Keratinocyte (primary cell): Measurements from ENCODE around the gene PDXDC1. TPM values are rescaled to one million over a fixed set of nuclear protein-coding genes. Genes with fewer than 3 reads are reported as not detected.
"Not testable (repeated sequence)": the region's sequence is repeated elsewhere in the genome, so short reads cannot be mapped to it uniquely, and the experiment has no call there.

Experiments
- DNase-seq: peaks from one replicate; pipeline ENCODE4 v3.0.0-alpha.2; 2011; ENCODE audit warnings: low read depth, missing footprints, low spot score
- FAIRE-seq: peaks from 2 replicates; lab custom pipeline; 2011; peaks lifted over from hg19 to GRCh38; lab: Jason Lieb, UNC
- H2AFZ ChIP-seq: 2 replicates; pipeline ENCODE4 v1.6.0; 2012; ENCODE audit warnings: low read length, control low read depth, inconsistent platforms; ENCODE audit not compliant: control insufficient read depth
- H3K27ac ChIP-seq: 2 replicates; pipeline ENCODE4 v1.5.1; 2011; ENCODE audit warnings: low read length; ENCODE audit not compliant: control insufficient read depth, insufficient read depth
- H3K27me3 ChIP-seq: 3 replicates; pipeline ENCODE4 v1.6.0; 2011; ENCODE audit warnings: low read length; ENCODE audit not compliant: control insufficient read depth, insufficient read depth; ENCODE audit errors: extremely low read depth
- H3K36me3 ChIP-seq, 2 experiments: 2 replicates in 1 of 2; 3 replicates in 1 of 2; pipeline ENCODE4 v1.5.1; 2011; ENCODE audit warnings: low read length in 2 of 2, mild to moderate bottlenecking in 1 of 2; ENCODE audit not compliant: control insufficient read depth in 2 of 2, insufficient read depth in 2 of 2; ENCODE audit errors: extremely low read depth in 1 of 2
- H3K4me1 ChIP-seq: 3 replicates; pipeline ENCODE4 v1.5.1; 2011; ENCODE audit warnings: low read length; ENCODE audit not compliant: control insufficient read depth, insufficient read depth; ENCODE audit errors: extremely low read depth
- H3K4me2 ChIP-seq: 3 replicates; pipeline ENCODE4 v1.6.0; 2011; ENCODE audit warnings: low read depth, low read length; ENCODE audit not compliant: control insufficient read depth, insufficient read depth; ENCODE audit errors: extremely low read depth
- H3K4me3 ChIP-seq, 3 experiments: fragments of 200-600 bp in 1 of 3; sonication (generic) in 1 of 3; 2 replicates in 2 of 3; 3 replicates in 1 of 3; pipeline ENCODE4 v1.5.1; 2011 to 2016; ENCODE audit warnings: low read length in 3 of 3, mild to moderate bottlenecking in 3 of 3, control low read depth in 2 of 3, inconsistent platforms in 1 of 3, low read depth in 1 of 3, mixed read lengths in 1 of 3, mixed run types in 1 of 3, moderate library complexity in 1 of 3; ENCODE audit not compliant: control insufficient read depth in 2 of 3, insufficient read depth in 2 of 3; ENCODE audit errors: extremely low read depth in 1 of 3
- H3K79me2 ChIP-seq: 2 replicates; pipeline ENCODE4 v1.6.0; 2012; ENCODE audit warnings: low read length; ENCODE audit not compliant: control insufficient read depth, insufficient read depth
- H3K9ac ChIP-seq: 3 replicates; pipeline ENCODE4 v1.6.0; 2011; ENCODE audit warnings: low read length; ENCODE audit not compliant: control insufficient read depth, insufficient read depth; ENCODE audit errors: extremely low read depth
- H3K9me1 ChIP-seq: 3 replicates; pipeline ENCODE4 v1.6.0; 2011; ENCODE audit warnings: low read length; ENCODE audit not compliant: control insufficient read depth, insufficient read depth; ENCODE audit errors: extremely low read depth
- H3K9me3 ChIP-seq: 2 replicates; pipeline ENCODE4 v1.5.1; 2012; ENCODE audit warnings: low read depth, low read length; ENCODE audit not compliant: control insufficient read depth
- H4K20me1 ChIP-seq: 3 replicates; pipeline ENCODE4 v1.6.0; 2011; ENCODE audit warnings: low read length; ENCODE audit not compliant: control insufficient read depth, insufficient read depth; ENCODE audit errors: extremely low read depth
- EZH2 ChIP-seq: IDR thresholded peaks from one replicate; pipeline ENCODE4 v1.6.1; 2012; ENCODE audit warnings: inconsistent platforms, mild to moderate bottlenecking, low read length, moderate library complexity
- dilution Hi-C: fragments of 300-500 bp; cut with MboI; formaldehyde crosslinking; loops from one replicate; pipeline ENCODE4 v1.7.0; 2020; ENCODE audit warnings: low sequenced_read_pairs; ENCODE audit not compliant: extremely low pct_ligation_motif_present
- polyA plus RNA-seq, 5 experiments: library from polyadenylated mRNA; depleted of rRNA in 3 of 5; stranded (reverse) in 3 of 5; stranded (forward) in 1 of 5; unstranded in 1 of 5; fragments of >200 nt; gene quantifications; 1 replicate in 1 of 5; 2 replicates in 3 of 5; 3 replicates in 1 of 5; pipeline versions ENCODE4 v1.2.1 to v1.2.3, GENCODE V29; 2011 to 2012; ENCODE audit warnings: missing spikeins in 2 of 5, low read depth in 1 of 5, low replicate concordance in 1 of 5
- TF ChIP-seq, protein P1 (sequence below), 3 experiments: IDR thresholded peaks in 1 of 3; conservative IDR thresholded peaks in 1 of 3; optimal IDR thresholded peaks in 1 of 3; 2 replicates in 2 of 3; 3 replicates in 1 of 3; pipeline versions ENCODE3 to v1.5.1; 2011; ENCODE audit warnings: low read length in 3 of 3, mild to moderate bottlenecking in 3 of 3, moderate library complexity in 2 of 3, control low read depth in 1 of 3, inconsistent platforms in 1 of 3; ENCODE audit not compliant: insufficient read depth in 2 of 3; ENCODE audit errors: extremely low read depth in 1 of 3

Gene PDXDC1
- polyA plus RNA-seq, 1 donor (not counting 4 experiments of a cell fraction or from before 2014, with no cell fraction given), result 70.7 TPM

GRCh38 chr16:15043344-15043743 is 68.5 kb downstream of the PDXDC1 start:
- Histone ChIP-seq H3K27me3 (no peaks in the 10 kb centered on the region), H3K4me1 (no peaks in the 10 kb centered on the region), H3K27ac (no peak overlapping the region), H3K4me3 (no peak overlapping the region), H3K9ac (no peak overlapping the region), H3K79me2 (peaks cover 3% of the 10 kb centered on the region), H3K9me1 (no peaks in the 10 kb centered on the region), H2AFZ (no peak overlapping the region), H3K9me3 (no peaks in the 10 kb centered on the region), H3K4me2 (no peak overlapping the region), H4K20me1 (no peaks in the 10 kb centered on the region), H3K36me3 (peaks cover 32 to 38% of the 10 kb centered on the region in 2 experiments)
- dilution Hi-C loops, result no loop called here
- FAIRE-seq (no peak), DNase-seq (no peak)
- TF ChIP-seq, protein P1, sequence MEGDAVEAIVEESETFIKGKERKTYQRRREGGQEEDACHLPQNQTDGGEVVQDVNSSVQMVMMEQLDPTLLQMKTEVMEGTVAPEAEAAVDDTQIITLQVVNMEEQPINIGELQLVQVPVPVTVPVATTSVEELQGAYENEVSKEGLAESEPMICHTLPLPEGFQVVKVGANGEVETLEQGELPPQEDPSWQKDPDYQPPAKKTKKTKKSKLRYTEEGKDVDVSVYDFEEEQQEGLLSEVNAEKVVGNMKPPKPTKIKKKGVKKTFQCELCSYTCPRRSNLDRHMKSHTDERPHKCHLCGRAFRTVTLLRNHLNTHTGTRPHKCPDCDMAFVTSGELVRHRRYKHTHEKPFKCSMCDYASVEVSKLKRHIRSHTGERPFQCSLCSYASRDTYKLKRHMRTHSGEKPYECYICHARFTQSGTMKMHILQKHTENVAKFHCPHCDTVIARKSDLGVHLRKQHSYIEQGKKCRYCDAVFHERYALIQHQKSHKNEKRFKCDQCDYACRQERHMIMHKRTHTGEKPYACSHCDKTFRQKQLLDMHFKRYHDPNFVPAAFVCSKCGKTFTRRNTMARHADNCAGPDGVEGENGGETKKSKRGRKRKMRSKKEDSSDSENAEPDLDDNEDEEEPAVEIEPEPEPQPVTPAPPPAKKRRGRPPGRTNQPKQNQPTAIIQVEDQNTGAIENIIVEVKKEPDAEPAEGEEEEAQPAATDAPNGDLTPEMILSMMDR (optimal IDR thresholded peaks at IDR 0.05 in 1 of 3, IDR thresholded peaks at IDR 0.05 in 1 of 3, conservative IDR thresholded peaks at IDR 0.05 in 1 of 3; ENCODE audit: extremely low read depth in 1 of 3, insufficient read depth in 2 of 3, low read length in 3 of 3), result no peak

DNA sequence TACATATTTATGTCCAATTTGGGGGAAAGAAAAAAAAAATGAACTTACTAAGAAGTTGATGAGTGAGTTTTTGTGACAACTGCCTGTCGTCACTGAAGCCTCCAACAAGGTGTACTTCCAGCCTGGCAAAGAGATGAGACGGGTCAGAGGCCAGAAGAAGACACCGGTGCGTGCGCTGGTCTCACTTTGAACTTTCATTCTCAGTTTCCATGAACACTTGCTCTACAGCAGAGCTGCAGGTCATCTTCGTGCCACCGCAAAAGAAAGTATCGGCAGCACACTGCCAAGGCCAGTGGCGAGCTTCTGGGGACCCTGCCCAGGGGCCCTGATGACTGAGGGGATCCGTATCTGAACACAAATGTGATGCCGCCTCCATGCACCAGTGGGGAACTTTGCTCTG is 69.5 kb downstream of the PDXDC1 start:
- H3K9me1 ChIP-seq, result no peaks in the 10 kb centered on the region
- peaks cover 26 to 34% of the 10 kb centered on the region in 2 experiments for H3K36me3 ChIP-seq
- H3K4me1 ChIP-seq, result no peaks in the 10 kb centered on the region
- no peak overlapping the region for H2AFZ ChIP-seq
- H3K27me3 ChIP-seq, result no peaks in the 10 kb centered on the region
- FAIRE-seq (no peak), DNase-seq (no peak)
- H3K9ac ChIP-seq, result no peak overlapping the region
- dilution Hi-C loops, result no loop called here
- H3K9me3 ChIP-seq, result no peaks in the 10 kb centered on the region
- no peak overlapping the region for H3K4me2 ChIP-seq
- no peak overlapping the region for H3K27ac ChIP-seq
- TF ChIP-seq, protein P1 (optimal IDR thresholded peaks at IDR 0.05 in 1 of 3, IDR thresholded peaks at IDR 0.05 in 1 of 3, conservative IDR thresholded peaks at IDR 0.05 in 1 of 3; ENCODE audit: extremely low read depth in 1 of 3, insufficient read depth in 2 of 3, low read length in 3 of 3), result no peak
- TF ChIP-seq EZH2, result no peak
- no peaks in the 10 kb centered on the region for H4K20me1 ChIP-seq
- H3K79me2 ChIP-seq, result peaks cover 3% of the 10 kb centered on the region
- H3K4me3 ChIP-seq, result no peak overlapping the region

- not testable (repeated sequence) for FAIRE-seq
- peaks cover 19 to 28% of the 10 kb centered on the region in 2 experiments for H3K36me3 ChIP-seq
Measured at GRCh38 chr16:15045270-15045669, 70.4 kb downstream of the PDXDC1 start.

More at GRCh38 chr16:15045270-15045669, 70.4 kb downstream of the PDXDC1 start:
- H4K20me1 ChIP-seq, H3K9me3 ChIP-seq, dilution Hi-C loops, H3K27me3 ChIP-seq, H3K4me3 ChIP-seq, H2AFZ ChIP-seq, H3K27ac ChIP-seq, H3K9ac ChIP-seq, H3K79me2 ChIP-seq, DNase-seq, H3K4me2 ChIP-seq, H3K9me1 ChIP-seq, H3K4me1 ChIP-seq: not testable (repeated sequence)
